ENCODE data around the gene GALNT12.

GRCh38 chr9:98899408-98900056 lies 92.1 kb downstream of the GALNT12 start:
- TF ChIP-seq CTCF (IDR thresholded peaks at IDR 0.05) (no peak), POLR2AphosphoS5 (IDR thresholded peaks at IDR 0.05) (no peak), POLR2A (IDR thresholded peaks at IDR 0.05) (no peak)

Measured in breast epithelium (tissue), 3 donors.